Measurements from ENCODE around the gene INAVA. TPM values are rescaled to one million over a fixed set of nuclear protein-coding genes. Genes with fewer than 3 reads are reported as not detected.

The INAVA gene
- total and polyA plus RNA-seq, 9 of the 15 experiments (the other 6 are each of a cell fraction or from before 2014, with no cell fraction given), result 0.09 TPM; not detected in 8

- TF ChIP-seq BCLAF1 (IDR thresholded peaks at IDR 0.05; ENCODE audit: borderline replicate concordance in 1 of 2, control insufficient read depth in 1 of 2, low read depth in 2 of 2, low read length in 1 of 2), result no peak
- TF ChIP-seq ZNF785 (CRISPR knock-in tag; IDR thresholded peaks at IDR 0.05), result no peak
- TF ChIP-seq ID3 (CRISPR knock-in tag; IDR thresholded peaks at IDR 0.05), result no peak
- TF ChIP-seq ID3 (tag; IDR thresholded peaks at IDR 0.05), result no peak
- no peak for TF ChIP-seq ZNF311 (CRISPR knock-in tag; IDR thresholded peaks at IDR 0.05)
- TF ChIP-seq, protein P1, sequence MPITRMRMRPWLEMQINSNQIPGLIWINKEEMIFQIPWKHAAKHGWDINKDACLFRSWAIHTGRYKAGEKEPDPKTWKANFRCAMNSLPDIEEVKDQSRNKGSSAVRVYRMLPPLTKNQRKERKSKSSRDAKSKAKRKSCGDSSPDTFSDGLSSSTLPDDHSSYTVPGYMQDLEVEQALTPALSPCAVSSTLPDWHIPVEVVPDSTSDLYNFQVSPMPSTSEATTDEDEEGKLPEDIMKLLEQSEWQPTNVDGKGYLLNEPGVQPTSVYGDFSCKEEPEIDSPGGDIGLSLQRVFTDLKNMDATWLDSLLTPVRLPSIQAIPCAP (CRISPR knock-in tag; IDR thresholded peaks at IDR 0.05; ENCODE audit: borderline replicate concordance), result no peak
- no peak for TF ChIP-seq GATA2 (CRISPR knock-in tag; IDR thresholded peaks at IDR 0.05)
- TF ChIP-seq RNF2 (IDR thresholded peaks at IDR 0.05), result no peak
Measured at GRCh38 chr1:200916681-200917080, 22.0 kb downstream of the INAVA start (continued).
